HS-27A (cell line): Measurements from ENCODE around the gene NBPF1.
"Not testable (repeated sequence)": the region's sequence is repeated elsewhere in the genome, so short reads cannot be mapped to it uniquely, and the experiment has no call there.

Source experiments
- DNase-seq: peaks from one replicate; pipeline ENCODE4 v3.0.0-alpha.2; 2012; ENCODE audit warnings: low read depth, missing footprints

Gene NBPF1

GRCh38 chr1:16641159-16641975, 28.0 kb upstream of the NBPF1 start:
- not testable (repeated sequence) for DNase-seq

GRCh38 chr1:16639091-16640031, 26.0 kb upstream of the NBPF1 start:
- not testable (repeated sequence) for DNase-seq

GRCh38 chr1:16637941-16638778, 24.8 kb upstream of the NBPF1 start:
- DNase-seq = not testable (repeated sequence)

- not testable (repeated sequence) for DNase-seq
Measured at GRCh38 chr1:16636551-16637195, 23.3 kb upstream of the NBPF1 start.

- DNase-seq = not testable (repeated sequence)
Measured at GRCh38 chr1:16635959-16636358, 22.6 kb upstream of the NBPF1 start.

GRCh38 chr1:16633540-16634282, 20.3 kb upstream of the NBPF1 start:
- not testable (repeated sequence) for DNase-seq

GRCh38 chr1:16632044-16632850, 18.9 kb upstream of the NBPF1 start:
- not testable (repeated sequence) for DNase-seq

- no peak for DNase-seq
Measured at GRCh38 chr1:16631248-16632043, 18.1 kb upstream of the NBPF1 start.

- DNase-seq = no peak
Measured at GRCh38 chr1:16630661-16631247, 17.4 kb upstream of the NBPF1 start.

GRCh38 chr1:16629916-16630530, 16.7 kb upstream of the NBPF1 start:
- not testable (repeated sequence) for DNase-seq

- DNase-seq = no peak
Measured at GRCh38 chr1:16628361-16629111, 15.2 kb upstream of the NBPF1 start.

GRCh38 chr1:16626409-16626983, 13.1 kb upstream of the NBPF1 start:
- DNase-seq = not testable (repeated sequence)

GRCh38 chr1:16625497-16626408, 12.4 kb upstream of the NBPF1 start:
- DNase-seq = no peak

- DNase-seq = not testable (repeated sequence)
Measured at GRCh38 chr1:16623812-16624719, 10.7 kb upstream of the NBPF1 start.

- DNase-seq = not testable (repeated sequence)
Measured at GRCh38 chr1:16623337-16623736, 10.0 kb upstream of the NBPF1 start.
